ENCODE results near the gene CCDC78.

DNA sequence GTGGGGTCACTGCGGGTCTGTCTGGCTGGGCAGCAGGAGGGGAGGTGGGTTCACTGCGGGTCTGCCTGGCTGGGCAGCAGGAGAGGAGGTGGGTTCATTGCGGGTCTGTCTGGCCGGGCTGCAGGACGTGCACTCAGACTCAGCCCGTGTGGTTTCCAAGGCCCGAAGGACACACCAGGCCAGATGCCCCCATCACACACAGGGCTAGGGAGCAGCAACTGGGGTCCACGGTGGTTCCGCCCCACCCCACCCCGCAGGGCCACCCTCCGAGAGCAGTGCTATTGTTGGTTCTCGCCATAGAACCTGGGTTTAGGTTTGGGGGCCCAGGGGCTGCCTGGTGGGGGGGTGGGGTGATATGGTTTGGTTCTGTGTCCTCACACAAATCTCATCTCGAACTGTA lies 20.4 kb upstream of the CCDC78 start:
- TF ChIP-seq, protein P1, sequence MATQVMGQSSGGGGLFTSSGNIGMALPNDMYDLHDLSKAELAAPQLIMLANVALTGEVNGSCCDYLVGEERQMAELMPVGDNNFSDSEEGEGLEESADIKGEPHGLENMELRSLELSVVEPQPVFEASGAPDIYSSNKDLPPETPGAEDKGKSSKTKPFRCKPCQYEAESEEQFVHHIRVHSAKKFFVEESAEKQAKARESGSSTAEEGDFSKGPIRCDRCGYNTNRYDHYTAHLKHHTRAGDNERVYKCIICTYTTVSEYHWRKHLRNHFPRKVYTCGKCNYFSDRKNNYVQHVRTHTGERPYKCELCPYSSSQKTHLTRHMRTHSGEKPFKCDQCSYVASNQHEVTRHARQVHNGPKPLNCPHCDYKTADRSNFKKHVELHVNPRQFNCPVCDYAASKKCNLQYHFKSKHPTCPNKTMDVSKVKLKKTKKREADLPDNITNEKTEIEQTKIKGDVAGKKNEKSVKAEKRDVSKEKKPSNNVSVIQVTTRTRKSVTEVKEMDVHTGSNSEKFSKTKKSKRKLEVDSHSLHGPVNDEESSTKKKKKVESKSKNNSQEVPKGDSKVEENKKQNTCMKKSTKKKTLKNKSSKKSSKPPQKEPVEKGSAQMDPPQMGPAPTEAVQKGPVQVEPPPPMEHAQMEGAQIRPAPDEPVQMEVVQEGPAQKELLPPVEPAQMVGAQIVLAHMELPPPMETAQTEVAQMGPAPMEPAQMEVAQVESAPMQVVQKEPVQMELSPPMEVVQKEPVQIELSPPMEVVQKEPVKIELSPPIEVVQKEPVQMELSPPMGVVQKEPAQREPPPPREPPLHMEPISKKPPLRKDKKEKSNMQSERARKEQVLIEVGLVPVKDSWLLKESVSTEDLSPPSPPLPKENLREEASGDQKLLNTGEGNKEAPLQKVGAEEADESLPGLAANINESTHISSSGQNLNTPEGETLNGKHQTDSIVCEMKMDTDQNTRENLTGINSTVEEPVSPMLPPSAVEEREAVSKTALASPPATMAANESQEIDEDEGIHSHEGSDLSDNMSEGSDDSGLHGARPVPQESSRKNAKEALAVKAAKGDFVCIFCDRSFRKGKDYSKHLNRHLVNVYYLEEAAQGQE (IDR thresholded peaks at IDR 0.05; ENCODE audit: insufficient read depth in 1 of 2, low read depth in 2 of 2, low read length in 2 of 2), result no peak
- TF ChIP-seq TAF1 (IDR thresholded peaks at IDR 0.05; ENCODE audit: borderline replicate concordance, insufficient read depth, low read length) (no peak), FOXP2 (optimal IDR thresholded peaks at IDR 0.05; ENCODE audit: borderline replicate concordance, extremely low read depth, extremely low read length, insufficient read depth) (no peak), POLR2AphosphoS5 (IDR thresholded peaks at IDR 0.05; ENCODE audit: low read depth, low read length) (no peak)
